ENCODE data around the gene NLRP10. TPM values are rescaled to one million over a fixed set of nuclear protein-coding genes. Genes with fewer than 3 reads are reported as not detected.
A peak's percentile ranks its signal among the peaks of the same experiment; 100 is the strongest.
"Not testable (repeated sequence)": the region's sequence is repeated elsewhere in the genome, so short reads cannot be mapped to it uniquely, and the experiment has no call there.

Gene NLRP10
- 0.46 and 0.48 TPM in 2 replicates for total RNA-seq (2014; rRNA removed; shearing (Covaris generic))

- peak; percentile 58 for DNase-seq (ENCODE audit: low read depth)
These were observed at the start of gene NLRP10 for GRCh38 chr11:7965386-7965785. NLRP10 (minus strand) TSS chr11:7965447; CDS start chr11:7963495, 1,952 bp downstream.

- no peak for DNase-seq (ENCODE audit: low read depth)
These were observed 48.6 kb upstream of the NLRP10 start for GRCh38 chr11:8013833-8014232.

GRCh38 chr11:8011981-8012444 lies 46.8 kb upstream of the NLRP10 start:
- peak; percentile 75 for DNase-seq (ENCODE audit: low read depth)

- no peak for DNase-seq (ENCODE audit: low read depth)
These were observed 46.1 kb upstream of the NLRP10 start for GRCh38 chr11:8011371-8011770.

- DNase-seq (ENCODE audit: low read depth) = no peak
These were observed 44.6 kb upstream of the NLRP10 start for GRCh38 chr11:8009856-8010255.

GRCh38 chr11:8008212-8008611 lies 43.0 kb upstream of the NLRP10 start:
- no peak for DNase-seq (ENCODE audit: low read depth)

GRCh38 chr11:8006349-8006977 lies 41.2 kb upstream of the NLRP10 start:
- peak; percentile 64 for DNase-seq (ENCODE audit: low read depth)

- no peak for DNase-seq (ENCODE audit: low read depth)
These were observed 40.3 kb upstream of the NLRP10 start for GRCh38 chr11:8005556-8005955.

- DNase-seq (ENCODE audit: low read depth) = no peak
These were observed 38.8 kb upstream of the NLRP10 start for GRCh38 chr11:8004008-8004407.

- DNase-seq (ENCODE audit: low read depth) = no peak
These were observed 37.9 kb upstream of the NLRP10 start for GRCh38 chr11:8003187-8003586.

GRCh38 chr11:8002676-8003075 lies 37.4 kb upstream of the NLRP10 start:
- DNase-seq (ENCODE audit: low read depth) = no peak

GRCh38 chr11:8000390-8000789 lies 35.1 kb upstream of the NLRP10 start:
- no peak for DNase-seq (ENCODE audit: low read depth)

GRCh38 chr11:7999795-8000194 lies 34.5 kb upstream of the NLRP10 start:
- no peak for DNase-seq (ENCODE audit: low read depth)

- no peak for DNase-seq (ENCODE audit: low read depth)
These were observed 29.5 kb upstream of the NLRP10 start for GRCh38 chr11:7994581-7995278.

GRCh38 chr11:7987560-7987883 lies 22.3 kb upstream of the NLRP10 start:
- not testable (repeated sequence) for DNase-seq (ENCODE audit: low read depth)

GRCh38 chr11:7986768-7987559 lies 21.7 kb upstream of the NLRP10 start, which contains the start of gene EIF3F:
EIF3F (plus strand) TSS chr11:7987337; CDS start chr11:7987353, 16 bp downstream.
- peak; percentile 96 for DNase-seq (ENCODE audit: low read depth)

GRCh38 chr11:7983832-7984590 lies 18.8 kb upstream of the NLRP10 start:
- DNase-seq (ENCODE audit: low read depth) = no peak

- DNase-seq (ENCODE audit: low read depth) = no peak
These were observed 17.4 kb upstream of the NLRP10 start for GRCh38 chr11:7982582-7983119.

- DNase-seq (ENCODE audit: low read depth) = no peak
These were observed 16.4 kb upstream of the NLRP10 start for GRCh38 chr11:7981619-7982157.

GRCh38 chr11:7977232-7977917 lies 12.1 kb upstream of the NLRP10 start:
- DNase-seq (ENCODE audit: low read depth) = peak; percentile 38

GRCh38 chr11:7974668-7975067 lies 9.4 kb upstream of the NLRP10 start:
- no peak for DNase-seq (ENCODE audit: low read depth)
